Thymus (tissue), 11 donors: ENCODE results near the gene TBXAS1. TPM values are rescaled to one million over a fixed set of nuclear protein-coding genes. Genes with fewer than 3 reads are reported as not detected.

Experiments
- DNase-seq, 9 donors: peaks; one replicate each; pipeline ENCODE4 v3.0.0-alpha.2; 2013; ENCODE audit warnings: low spot score in 9 of 9, low read depth in 6 of 9, missing footprints in 1 of 9
- H3K27ac ChIP-seq, 2 donors: one replicate each; pipeline ENCODE4 v1.5.1; 2013; ENCODE audit warnings: control low read depth in 1 of 2, low read depth in 1 of 2, low read length in 1 of 2, mild to moderate bottlenecking in 1 of 2, moderate library complexity in 1 of 2
- H3K27me3 ChIP-seq, 2 donors: one replicate each; pipeline ENCODE4 v1.5.1; 2013; ENCODE audit warnings: low read length in 1 of 2; ENCODE audit not compliant: control insufficient read depth in 2 of 2, insufficient read depth in 1 of 2
- H3K36me3 ChIP-seq, 2 donors: one replicate each; pipeline ENCODE4 v1.5.1; 2013; ENCODE audit warnings: low read length in 1 of 2, mild to moderate bottlenecking in 1 of 2, moderate library complexity in 1 of 2; ENCODE audit not compliant: control insufficient read depth in 2 of 2, insufficient read depth in 2 of 2
- H3K4me1 ChIP-seq, 2 donors: one replicate each; pipeline ENCODE4 v1.5.1; 2013; ENCODE audit warnings: low read length in 2 of 2; ENCODE audit not compliant: control insufficient read depth in 2 of 2, insufficient read depth in 2 of 2
- H3K4me3 ChIP-seq, 2 donors: one replicate each; pipeline ENCODE4 v1.5.1; 2013; ENCODE audit warnings: low read length in 2 of 2, control low read depth in 1 of 2, mild to moderate bottlenecking in 1 of 2
- H3K9me3 ChIP-seq, 2 donors: one replicate each; pipeline ENCODE4 v1.5.1; 2013; ENCODE audit warnings: low read length in 1 of 2, mild to moderate bottlenecking in 1 of 2; ENCODE audit not compliant: control insufficient read depth in 2 of 2, insufficient read depth in 1 of 2
- WGBS: extraction: QIAGEN DNeasy Blood & Tissue Kit; methylation state at CpG from one replicate; pipeline ENCODE4 v1.1.7; 2013; 5-methylcytosine and 5-hydroxymethylcytosine counted together
- polyA plus RNA-seq: library from polyadenylated mRNA; stranded (reverse); fragments of 200-250 nt; gene quantifications from one replicate; pipeline ENCODE4 v1.2.3, GENCODE V29; 2013
- total RNA-seq: library from RNA; stranded (reverse); fragments of 120-200 nt; gene quantifications from one replicate; pipeline ENCODE4 v1.2.4, GENCODE V29; 2013
- donor health status: healthy.

The TBXAS1 gene
- total and polyA plus RNA-seq, 2 donors, result 15.3 to 16.3 TPM

- H3K27ac ChIP-seq, result no peak overlapping the region
- no peak overlapping the region for H3K4me3 ChIP-seq
- H3K27me3 ChIP-seq, result no peaks in the 10 kb centered on the region
- H3K9me3 ChIP-seq, result peaks cover 0 to 5% of the 10 kb centered on the region in 2 donors
- H3K4me1 ChIP-seq, result peaks cover 3 to 8% of the 10 kb centered on the region in 2 donors
- WGBS, result 70% methylated on average over 2 of the region's 2 CpGs
- no peak for DNase-seq
- no peaks in the 10 kb centered on the region for H3K36me3 ChIP-seq
Observed at GRCh38 chr7:140067052-140067451, 238.0 kb downstream of the TBXAS1 start.

GRCh38 chr7:140068033-140068432 lies 239.0 kb downstream of the TBXAS1 start:
- Histone ChIP-seq H3K9me3 (peaks cover 0 to 5% of the 10 kb centered on the region in 2 donors), H3K4me3 (no peak overlapping the region), H3K4me1 (peaks cover 3 to 6% of the 10 kb centered on the region in 2 donors), H3K36me3 (no peaks in the 10 kb centered on the region), H3K27ac (no peak overlapping the region), H3K27me3 (no peaks in the 10 kb centered on the region)
- WGBS, result 98% methylated on average over 2 of the region's 2 CpGs
- DNase-seq, result no peak

GRCh38 chr7:140069298-140069949 lies 240.4 kb downstream of the TBXAS1 start:
- H3K4me1 ChIP-seq, result peaks cover 0 to 3% of the 10 kb centered on the region in 2 donors
- H3K4me3 ChIP-seq, result no peak overlapping the region
- H3K36me3 ChIP-seq, result no peaks in the 10 kb centered on the region
- 73% methylated on average over 4 of the region's 4 CpGs for WGBS
- H3K9me3 ChIP-seq, result peaks cover 0 to 5% of the 10 kb centered on the region in 2 donors
- no peaks in the 10 kb centered on the region for H3K27me3 ChIP-seq
- no peak overlapping the region for H3K27ac ChIP-seq
- no peak for DNase-seq

Other genes with a start within 250 kb of the TBXAS1 start
- 3.4 TPM for gene HIPK2, start 51.3 kb upstream of the TBXAS1 start, total RNA-seq
- gene HIPK2, start 51.3 kb upstream of the TBXAS1 start, polyA plus RNA-seq, result 5.8 TPM
- 43.6 TPM for gene PARP12, start 233.7 kb downstream of the TBXAS1 start, total RNA-seq
- 76.5 TPM for gene PARP12, start 233.7 kb downstream of the TBXAS1 start, polyA plus RNA-seq